UCSD-AML1 (cell line): Measurements from ENCODE around the gene ZRANB1.

Experiments
- DNase-seq: peaks from one replicate; lab custom pipeline; 2025; ENCODE audit not compliant: unreplicated experiment; lab: John Stamatoyannopoulos, UW

The ZRANB1 gene

GRCh38 chr10:125004571-125005311, 62.8 kb downstream of the ZRANB1 start:
- no peak for DNase-seq

- DNase-seq = no peak
These were observed 63.6 kb downstream of the ZRANB1 start for GRCh38 chr10:125005312-125006187.

GRCh38 chr10:125006188-125006680, 64.3 kb downstream of the ZRANB1 start:
- no peak for DNase-seq

- no peak for DNase-seq
These were observed 65.1 kb downstream of the ZRANB1 start for GRCh38 chr10:125006921-125007426.

GRCh38 chr10:125007436-125007835, 65.5 kb downstream of the ZRANB1 start:
- DNase-seq = no peak

- DNase-seq = no peak
These were observed 67.0 kb downstream of the ZRANB1 start for GRCh38 chr10:125008689-125009638.

- DNase-seq = no peak
These were observed 67.8 kb downstream of the ZRANB1 start for GRCh38 chr10:125009661-125010161.

- DNase-seq = no peak
These were observed 68.4 kb downstream of the ZRANB1 start for GRCh38 chr10:125010362-125010761.

GRCh38 chr10:125011171-125011925, 69.4 kb downstream of the ZRANB1 start:
- no peak for DNase-seq

- DNase-seq = no peak
These were observed 70.2 kb downstream of the ZRANB1 start for GRCh38 chr10:125011926-125012705.

GRCh38 chr10:125012851-125013528, 71.1 kb downstream of the ZRANB1 start:
- DNase-seq = no peak

GRCh38 chr10:125013529-125013872, 71.6 kb downstream of the ZRANB1 start:
- no peak for DNase-seq

GRCh38 chr10:125014086-125014830, 72.3 kb downstream of the ZRANB1 start:
- DNase-seq = no peak

- DNase-seq = no peak
These were observed 73.0 kb downstream of the ZRANB1 start for GRCh38 chr10:125014836-125015355.

- no peak for DNase-seq
These were observed 73.5 kb downstream of the ZRANB1 start for GRCh38 chr10:125015356-125015944.

GRCh38 chr10:125016123-125016522, 74.2 kb downstream of the ZRANB1 start:
- DNase-seq = no peak

GRCh38 chr10:125016611-125017202, 74.8 kb downstream of the ZRANB1 start:
- DNase-seq = no peak
